Stimulated activated CD8-positive, alpha-beta memory T cell treated with anti-CD3 and anti-CD28 coated beads, Interleukin-15, amount 100 ng/mL, for 24 hours (primary cell): ENCODE results near the gene SPEN.
"Not testable (repeated sequence)": the region's sequence is repeated elsewhere in the genome, so short reads cannot be mapped to it uniquely, and the experiment has no call there.

Experiments
- DNase-seq: peaks from one replicate; pipeline ENCODE4 v3.0.0-alpha.2; 2020; ENCODE audit warnings: low read depth

Gene SPEN

DNA sequence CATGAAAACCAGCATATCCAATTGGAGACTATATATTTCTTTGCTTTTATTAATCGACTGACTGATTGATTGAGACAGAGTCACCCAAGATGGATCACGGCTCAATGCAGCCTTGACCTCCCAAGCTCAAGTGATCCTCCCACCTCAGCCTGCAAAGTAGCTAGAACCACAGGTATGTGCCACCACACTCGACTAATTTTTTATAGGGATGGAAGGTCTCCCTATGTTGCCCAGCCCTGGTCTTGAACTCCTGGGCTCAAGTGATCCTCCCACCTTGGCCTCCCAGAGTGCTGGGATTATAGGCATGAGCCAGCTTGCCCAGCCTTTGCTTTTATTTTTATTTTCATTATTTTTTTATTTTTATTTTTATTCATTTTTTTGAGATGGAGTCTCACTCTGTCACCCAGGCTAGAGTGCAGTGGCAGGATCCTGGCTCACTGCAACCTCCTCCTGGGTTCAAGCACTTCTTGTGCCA, 5.4 kb downstream of the SPEN start:
- DNase-seq: no peak

DNA sequence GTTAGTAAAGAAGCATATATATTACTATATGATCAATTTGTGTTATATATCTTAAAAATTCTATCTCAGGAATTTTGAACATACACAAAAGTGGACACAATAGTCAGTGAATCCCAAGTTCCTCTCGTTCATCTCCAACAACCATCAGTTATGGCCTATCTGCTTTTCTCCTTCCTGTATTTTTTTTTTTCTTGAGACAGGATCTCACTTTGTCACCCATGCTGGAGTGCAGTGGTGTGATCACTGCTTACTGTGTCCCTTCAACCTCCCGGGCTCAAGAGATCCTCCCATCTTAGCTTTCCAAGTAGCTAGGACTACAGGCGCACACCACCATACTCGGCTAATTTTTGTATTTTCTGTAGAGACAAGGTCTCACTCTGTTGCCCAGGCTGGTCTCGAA, 9.4 kb downstream of the SPEN start:
- DNase-seq: no peak

DNA sequence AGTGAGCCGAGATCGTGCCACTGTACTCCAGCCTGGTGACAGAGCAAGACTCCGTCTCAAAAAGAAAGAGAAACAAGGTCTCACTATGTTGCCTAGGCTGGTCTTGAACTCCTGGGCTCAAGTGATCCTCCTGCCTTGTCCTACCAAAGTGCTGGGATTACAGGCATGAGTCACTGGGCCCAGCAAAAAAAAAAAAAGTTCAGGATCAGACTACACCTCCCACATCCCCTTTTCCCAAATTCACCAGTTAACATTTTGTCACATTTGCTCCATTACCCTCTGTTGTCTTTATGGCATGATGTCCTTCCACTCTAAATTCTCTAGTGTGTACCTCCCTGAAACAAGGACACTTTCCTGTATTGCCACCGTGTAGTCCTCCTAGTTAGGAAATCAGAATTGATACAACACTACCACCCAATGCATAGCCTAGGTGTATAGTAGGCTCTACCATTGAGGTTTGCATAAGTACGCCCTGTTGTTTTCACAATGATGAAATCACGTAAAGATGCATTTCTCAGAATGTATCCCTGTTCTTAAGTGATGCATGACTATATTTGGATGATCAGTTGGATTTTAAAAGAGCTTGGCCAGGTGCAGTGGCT, 10.7 kb downstream of the SPEN start:
- DNase-seq: no peak

DNA sequence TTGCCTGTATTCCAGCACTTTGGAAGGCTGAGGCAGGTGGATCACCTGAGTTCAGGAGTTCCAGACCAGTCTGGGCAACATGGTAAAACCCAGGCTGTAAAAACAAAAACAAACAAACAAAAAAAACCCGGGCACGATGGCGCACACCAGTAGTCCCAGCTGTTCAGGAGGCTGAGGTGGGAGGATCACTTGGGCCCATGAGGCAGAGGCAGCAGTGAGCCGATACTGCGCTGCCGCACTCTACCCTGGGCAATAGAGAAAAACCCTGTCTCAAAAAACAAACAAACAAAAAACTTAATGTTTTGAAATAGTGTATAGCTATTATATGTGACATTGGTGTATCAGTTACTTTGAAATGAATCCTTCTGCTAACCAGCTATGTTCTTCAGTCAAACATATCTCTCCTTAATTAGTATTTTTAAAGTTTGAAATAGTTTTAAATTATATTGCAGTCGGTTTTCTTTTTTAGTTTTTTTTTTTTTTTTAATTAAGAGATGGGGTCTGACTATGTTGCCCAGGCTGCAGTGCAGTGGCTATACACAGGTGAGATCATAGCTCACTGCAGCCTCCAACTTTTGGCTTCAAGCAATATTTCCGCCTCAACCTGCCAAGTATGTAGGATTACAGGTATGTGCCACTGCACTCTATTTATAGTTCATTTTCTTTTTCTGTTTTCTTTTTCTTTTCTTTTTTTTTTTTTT, 11.3 kb downstream of the SPEN start:
- no peak for DNase-seq

DNA sequence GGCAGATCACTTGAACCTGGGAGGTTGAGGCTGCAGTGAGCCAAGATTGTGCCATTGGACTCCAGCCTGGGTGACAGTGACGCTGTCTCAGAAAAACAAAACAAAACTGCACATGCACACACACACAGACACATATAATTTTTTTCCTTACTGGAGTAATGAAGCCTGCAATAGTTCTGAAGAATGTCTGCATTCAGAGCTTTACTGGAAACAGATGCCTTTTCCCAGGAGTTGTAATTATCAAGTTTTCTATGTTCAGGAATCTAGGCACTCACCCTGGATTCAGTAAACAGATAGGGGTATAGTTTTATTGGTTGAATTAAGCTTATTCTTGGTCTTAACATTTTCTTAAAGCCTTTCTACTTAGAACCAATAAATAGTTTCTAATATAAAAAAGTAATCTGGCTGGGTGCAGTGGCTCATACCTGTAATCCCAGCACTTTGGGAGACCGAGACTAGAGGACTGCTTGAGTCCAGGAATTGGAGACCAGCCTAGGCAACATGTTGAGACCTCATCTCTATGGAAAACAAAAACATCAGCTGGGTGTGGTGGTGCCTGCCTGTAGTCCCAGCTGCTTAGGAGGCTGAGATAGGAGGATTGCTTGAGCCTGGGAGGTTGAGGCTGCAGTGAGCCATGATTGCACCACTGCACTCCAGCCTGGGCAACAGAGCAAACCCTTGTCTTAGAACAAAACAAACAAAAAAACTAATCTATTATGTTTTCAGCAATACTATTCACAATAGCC, 15.8 kb downstream of the SPEN start:
- DNase-seq: no peak

DNA sequence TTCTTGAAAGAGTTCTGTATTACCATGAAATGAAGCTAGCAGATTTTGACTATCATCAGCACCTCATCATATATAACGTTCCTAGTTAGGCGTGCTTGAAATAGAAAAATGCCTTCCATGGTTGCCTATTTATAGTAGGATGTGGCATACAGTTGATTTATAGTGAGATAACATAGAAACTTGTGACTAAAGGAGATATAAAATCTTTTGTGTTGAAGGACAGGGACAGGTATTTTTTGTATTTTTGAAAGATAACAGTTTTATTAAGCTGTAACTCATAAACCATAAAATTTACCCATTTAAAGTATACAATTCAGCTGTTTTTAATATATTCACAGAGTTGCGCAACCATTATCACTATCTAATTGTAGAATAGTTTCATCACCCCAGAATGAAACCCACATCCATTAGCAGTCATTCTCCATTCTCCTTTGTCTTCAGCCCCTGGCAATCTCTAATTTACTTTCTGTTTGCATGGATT, 19.3 kb downstream of the SPEN start:
- no peak for DNase-seq

DNA sequence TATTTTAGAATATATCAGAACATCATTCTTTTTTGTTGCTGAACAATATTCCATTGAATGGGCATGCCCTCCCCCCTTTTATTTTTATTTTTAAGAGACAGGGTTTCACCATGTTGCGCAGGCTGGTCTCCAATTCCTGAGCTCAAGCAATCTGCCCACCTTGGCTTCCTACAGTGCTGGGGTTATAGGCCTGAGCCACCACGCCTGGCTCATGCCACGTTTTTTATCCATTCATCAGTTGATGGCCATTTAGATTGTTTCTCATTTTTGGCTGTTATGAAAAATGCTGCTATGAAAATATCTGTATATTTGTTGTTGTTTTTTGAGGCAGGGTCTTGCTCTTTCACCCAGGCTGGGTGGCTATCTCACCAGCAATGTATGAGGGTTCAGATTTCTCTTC, 19.8 kb downstream of the SPEN start:
- DNase-seq: no peak

DNA sequence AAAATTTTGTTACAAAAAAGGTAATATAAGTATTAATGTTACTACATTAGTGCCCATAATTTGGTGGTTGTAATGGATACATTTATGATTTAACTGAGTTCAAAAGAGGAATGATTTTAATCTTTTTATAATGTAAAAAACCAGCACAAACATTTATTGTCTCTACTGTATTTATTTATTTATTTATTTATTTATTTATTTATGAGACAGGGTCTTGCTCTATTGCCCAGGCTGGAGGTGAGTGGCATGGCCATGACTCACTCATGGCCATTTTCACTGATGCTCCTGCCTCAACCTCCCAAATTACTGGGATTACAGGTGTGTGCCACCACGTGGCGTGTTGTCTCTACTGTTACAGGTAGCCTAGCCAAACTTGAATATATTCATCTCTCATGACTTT, 21.9 kb downstream of the SPEN start:
- DNase-seq: no peak

DNA sequence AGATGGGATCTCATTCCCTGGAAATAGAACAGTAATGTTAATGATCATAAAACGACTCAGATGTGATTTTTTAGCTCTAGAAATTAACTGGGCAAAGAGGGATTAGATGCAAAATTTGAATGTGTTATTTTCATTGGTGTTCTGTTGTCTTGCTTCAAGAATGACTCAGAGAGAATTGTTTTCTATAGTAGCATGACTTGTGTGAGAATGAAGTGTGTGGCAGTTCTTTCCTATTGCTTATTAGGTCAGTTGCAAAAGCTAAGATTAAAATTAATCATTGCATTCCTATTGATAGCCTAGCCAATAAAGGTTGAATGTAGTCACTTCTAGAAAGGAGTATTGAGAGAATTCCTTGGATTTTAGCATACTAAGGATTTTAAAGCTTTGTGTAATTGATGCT, 22.9 kb downstream of the SPEN start:
- no peak for DNase-seq

DNA sequence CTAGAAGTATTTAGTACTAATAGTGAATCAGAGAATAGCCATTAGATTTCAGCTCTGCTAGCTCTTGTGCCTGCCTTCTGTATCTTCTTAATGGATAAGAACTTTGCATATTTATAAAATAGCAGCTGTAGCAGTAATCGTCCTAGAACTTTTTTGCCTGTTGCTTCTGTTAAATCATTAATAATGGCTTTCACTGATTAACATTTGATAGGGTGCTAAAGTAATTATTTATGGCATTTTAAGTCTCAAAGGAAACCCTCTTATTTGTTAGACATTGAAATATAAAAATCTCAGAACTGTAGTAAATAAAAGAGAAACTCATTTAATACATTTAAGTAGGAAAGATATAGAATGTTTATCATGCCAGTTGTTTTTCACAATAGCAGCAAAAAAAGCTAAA, 27.0 kb downstream of the SPEN start:
- DNase-seq: no peak

DNA sequence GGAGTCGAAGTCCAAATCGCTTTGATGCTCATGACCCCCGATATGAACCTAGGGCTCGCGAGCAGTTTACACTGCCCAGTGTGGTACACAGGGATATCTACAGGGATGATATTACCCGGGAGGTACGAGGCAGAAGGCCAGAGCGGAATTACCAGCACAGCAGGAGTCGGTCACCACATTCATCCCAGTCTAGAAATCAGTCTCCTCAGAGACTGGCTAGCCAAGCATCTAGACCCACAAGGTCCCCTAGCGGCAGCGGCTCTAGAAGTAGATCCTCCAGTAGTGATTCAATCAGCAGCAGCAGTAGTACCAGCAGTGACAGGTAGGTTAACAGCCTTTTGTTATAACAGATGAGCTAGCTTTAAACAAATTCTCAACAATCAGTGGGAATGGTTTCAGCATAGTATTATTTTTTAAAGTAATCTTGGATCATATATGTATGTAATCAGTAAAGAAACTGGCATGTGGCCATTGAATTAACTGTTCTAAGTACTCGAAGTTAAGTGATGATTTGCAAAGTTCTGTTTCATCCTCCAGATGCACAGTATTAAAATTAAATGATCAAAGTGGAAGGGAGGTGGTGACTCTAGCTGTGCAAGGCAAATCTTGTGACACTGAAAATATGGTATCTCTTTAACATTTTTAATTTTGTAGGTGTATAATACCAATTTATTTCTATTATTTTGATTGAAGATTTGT, 29.0 kb downstream of the SPEN start:
- DNase-seq: no peak

DNA sequence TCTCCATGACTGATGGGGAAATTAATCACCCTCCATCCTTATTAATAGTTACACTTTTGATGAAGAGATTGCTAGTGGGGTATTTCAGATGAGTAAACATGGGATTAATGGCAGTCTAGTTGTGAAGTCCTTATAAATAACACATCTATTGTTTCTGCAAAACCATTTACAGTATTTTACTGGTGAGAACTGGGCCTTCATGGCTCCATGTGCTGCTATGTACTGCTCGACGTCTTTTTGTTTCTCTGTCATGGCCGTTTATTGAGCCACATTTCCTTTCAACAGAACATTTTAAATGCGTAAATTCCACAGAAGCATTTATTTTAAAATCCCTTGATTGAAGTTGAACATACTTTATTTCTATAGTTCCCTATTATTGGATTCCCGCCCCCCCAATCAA, 34.5 kb downstream of the SPEN start:
- no peak for DNase-seq

DNA sequence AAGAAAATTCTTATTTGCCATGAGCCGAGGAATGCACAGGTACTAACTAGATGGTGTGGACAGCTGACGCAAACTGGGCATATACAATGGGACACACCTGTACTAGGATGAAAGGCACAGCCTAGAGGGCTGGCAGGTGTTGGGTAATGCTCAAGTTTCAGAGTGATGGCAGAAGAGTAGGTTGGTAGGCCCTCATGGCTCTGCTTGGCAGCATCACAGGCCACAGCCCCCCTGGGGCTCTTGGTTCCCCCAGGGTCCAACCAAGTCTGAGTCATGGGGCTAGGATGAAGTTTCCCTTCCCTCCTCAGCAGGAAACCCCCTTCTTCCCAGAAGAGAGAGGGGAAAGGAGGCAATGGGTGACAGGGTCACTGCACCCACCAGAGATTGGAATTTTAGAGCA, 35.2 kb downstream of the SPEN start:
- no peak for DNase-seq

DNA sequence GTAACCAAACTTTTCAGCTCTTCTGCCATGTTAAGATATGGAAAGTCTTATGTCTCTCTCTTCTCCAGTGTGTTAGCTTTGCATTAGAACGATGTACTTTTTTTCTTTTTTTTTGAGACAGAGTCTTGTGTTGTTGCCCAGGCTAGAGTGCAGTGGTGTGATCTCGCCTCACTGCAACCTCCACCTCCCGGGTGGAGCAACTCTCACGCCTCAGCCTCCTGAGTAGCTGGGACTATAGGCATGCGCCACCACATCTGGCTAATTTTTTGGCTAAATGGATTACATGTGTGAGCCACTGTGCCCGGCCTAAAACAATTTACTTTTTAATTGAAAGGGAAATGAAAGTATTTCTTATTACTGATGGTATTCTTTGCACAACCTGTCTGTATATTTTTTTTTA, 35.8 kb downstream of the SPEN start:
- DNase-seq: no peak

DNA sequence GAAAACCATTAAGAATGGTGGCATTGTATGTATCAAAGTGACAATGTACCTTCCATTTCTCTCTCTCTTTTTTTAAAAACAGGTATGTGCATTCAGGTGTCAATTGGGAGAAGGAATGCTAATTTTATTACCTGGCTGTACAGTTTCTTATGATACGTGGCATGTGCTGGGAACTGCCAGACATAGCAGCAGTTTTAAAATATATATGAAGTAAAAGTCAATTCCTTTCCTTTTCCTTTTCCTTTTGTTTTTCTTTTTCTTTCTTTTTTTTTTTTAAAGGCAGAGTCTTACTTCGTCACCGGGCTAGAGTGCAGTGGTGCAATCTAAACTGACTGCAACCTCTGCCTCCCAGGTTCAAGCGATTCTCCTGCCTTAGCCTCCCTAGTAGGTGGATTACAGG, 37.0 kb downstream of the SPEN start:
- DNase-seq: no peak

DNA sequence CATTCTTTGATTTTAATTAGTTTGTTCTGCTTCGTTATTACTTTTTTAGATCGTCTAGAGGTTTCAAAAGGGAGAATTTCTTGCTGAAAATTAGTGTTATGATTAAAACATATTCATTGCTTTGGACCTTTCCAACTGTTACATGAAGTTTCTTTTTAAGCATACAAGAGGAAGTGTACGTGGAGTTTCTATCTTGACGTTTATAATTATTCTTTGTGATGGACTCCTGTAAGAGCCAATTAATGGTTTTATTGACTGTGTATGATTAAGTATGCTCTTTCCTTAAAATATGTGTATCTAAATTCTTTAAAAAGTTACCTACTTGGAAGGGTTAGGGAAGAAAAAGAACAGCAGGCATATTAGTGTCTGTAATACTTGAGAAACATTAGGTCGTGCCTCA, 37.8 kb downstream of the SPEN start:
- no peak for DNase-seq

DNA sequence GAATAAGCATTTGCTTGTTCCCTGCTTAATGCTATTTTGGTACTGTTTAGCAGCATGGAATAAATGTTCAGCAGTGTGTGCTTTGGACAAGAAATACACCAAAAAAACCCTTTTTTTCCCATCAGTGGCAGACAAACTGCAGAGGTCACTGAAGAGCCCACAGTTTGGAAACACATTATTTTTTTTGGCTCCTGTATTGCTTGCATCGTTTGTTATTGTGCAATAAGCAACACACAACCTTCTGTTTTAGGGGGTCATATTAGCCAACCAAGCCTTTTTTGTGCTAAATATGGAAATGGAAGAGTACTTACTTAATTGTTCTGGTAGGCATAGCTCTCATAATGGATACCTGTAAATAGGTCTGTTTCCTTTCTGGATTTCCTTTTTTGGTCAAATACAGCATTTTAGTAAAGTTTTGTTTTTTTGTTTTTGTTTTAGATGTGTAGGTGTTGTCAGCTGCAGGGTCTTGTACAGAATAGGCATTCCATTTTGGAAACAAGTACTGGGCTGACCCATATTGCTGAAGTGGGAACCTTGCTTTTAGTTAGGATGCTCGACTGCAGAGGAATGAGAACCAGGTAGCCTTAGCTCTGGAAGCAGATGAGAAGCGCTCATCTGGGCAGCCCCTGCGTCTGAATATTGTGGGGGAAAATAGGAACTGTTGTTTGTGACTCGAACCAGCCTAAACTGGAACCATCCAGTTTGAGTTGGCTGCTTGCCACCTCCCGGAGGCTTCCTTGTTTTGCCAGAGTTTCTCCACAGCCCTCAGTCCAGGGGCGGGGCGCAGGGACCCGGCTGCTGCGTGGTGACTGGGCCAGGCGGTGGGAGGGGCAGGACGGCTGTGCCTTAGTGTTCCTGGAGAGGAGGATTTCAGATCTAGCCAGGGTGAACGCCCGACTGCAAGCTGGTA, 38.4 kb downstream of the SPEN start:
- DNase-seq: no peak

DNA sequence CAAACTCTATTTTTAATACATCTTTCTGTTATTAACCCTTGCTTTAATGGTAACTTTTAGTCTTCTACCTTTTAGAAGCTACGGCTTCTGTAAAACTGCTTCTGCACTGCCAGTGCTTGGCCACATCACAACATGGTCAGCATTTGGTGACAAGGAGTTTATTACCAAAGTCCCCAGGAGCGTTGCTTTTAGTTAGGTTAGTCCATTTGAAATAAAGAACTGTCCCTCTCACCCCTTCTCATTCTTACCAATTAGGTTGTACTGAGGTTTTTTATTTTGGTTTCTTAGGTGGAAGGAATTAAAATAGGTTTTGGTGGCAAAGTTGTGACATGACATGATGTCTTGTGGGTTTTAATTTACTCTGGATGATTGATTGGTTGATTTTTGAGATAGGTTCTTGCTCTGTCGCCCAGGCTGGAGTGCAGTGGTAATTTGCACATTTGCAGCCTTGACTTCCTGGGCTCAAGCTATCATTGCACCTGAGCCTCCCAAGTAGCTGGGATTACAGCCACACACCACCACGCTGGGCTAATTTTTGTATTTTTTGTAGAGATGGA, 39.2 kb downstream of the SPEN start:
- DNase-seq: no peak

DNA sequence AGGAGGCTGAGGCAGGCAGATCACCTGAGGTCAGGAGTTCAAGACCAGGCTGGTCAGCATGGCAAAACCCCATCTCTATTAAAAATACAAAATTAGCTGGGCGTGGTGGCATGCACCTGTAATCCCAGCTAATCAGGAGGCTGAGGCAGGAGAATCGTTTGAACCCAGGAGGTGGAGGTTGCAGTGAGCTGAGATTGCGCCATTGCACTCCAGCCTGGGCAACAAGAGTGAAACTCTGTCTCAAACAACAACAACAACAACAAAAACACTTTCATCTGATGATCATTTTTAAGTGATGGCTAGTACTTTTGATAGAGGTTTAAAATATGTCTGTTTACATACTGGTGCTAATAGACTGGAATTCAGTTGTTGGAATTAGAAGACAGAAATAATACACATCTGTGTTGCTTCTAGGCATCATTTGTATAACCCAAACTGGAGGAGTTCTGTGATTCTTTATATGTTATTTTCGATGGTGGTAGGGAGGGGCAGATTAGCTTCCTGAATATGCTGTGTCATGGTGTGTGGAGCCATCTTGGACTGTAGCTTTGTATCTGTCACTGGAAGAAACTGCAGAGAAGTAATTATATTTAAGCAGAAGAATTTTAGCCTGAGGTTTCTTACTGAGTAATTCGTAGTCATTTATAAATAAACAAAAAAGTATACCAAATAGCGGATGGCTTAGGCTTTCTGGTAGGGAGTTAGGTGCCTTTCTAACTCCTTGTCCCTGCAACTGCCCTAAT, 45.5 kb downstream of the SPEN start:
- DNase-seq: not testable (repeated sequence)

DNA sequence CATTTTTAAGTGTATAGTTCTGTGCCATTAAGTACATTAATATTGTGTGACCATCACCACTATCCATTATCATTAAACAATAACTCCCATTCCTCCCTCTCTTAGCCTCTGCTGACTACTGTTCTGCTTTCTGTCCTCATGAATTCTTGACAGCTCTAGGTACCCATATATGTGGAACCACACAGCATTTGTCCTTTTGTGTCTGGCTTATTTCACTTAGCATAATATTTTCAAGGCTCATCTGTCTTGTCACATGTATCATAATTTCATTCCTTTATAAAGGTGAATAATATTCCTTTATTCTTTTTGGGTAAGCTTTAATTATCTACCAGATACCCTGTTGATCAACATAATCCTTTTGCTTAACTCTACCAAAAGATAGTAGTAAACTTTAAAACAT, 47.7 kb downstream of the SPEN start:
- no peak for DNase-seq
